ENCODE results near the gene EHHADH. TPM values are rescaled to one million over a fixed set of nuclear protein-coding genes. Genes with fewer than 3 reads are reported as not detected.

The EHHADH gene
- total RNA-seq, 2 experiments from 2014 or later = 1.9 to 3.2 TPM

- Mint-ChIP-seq H3K9me3 (no peaks in the 10 kb centered on the region), H3K36me3 (no peaks in the 10 kb centered on the region), H3K27ac (no peak overlapping the region), H3K4me3 (no peak overlapping the region), H3K4me1 (ENCODE audit: low read depth) (peaks cover 6% of the 10 kb centered on the region), H3K27me3 (peaks cover 23% of the 10 kb centered on the region)
- CTCF ChIA-PET = interaction anchor here (0.7 to 1.5 kb wide), 3 partner anchors 25 to 129 kb away, joined by 3 to 6 read pairs (median 4); no protein-coding TSS in a partner anchor
- DNase-seq = no peak
- POLR2A ChIA-PET = no interaction called here
- intact Hi-C loops (cut with micrococcal nuclease) = no loop called here
Measured at GRCh38 chr3:185151101-185151963, 102.5 kb downstream of the EHHADH start.

GRCh38 chr3:185150561-185150960 is 103.3 kb downstream of the EHHADH start:
- peaks cover 6% of the 10 kb centered on the region for H3K4me1 Mint-ChIP-seq (ENCODE audit: low read depth)
- no peaks in the 10 kb centered on the region for H3K9me3 Mint-ChIP-seq
- intact Hi-C loops (cut with micrococcal nuclease) = no loop called here
- H3K27me3 Mint-ChIP-seq = peaks cover 23% of the 10 kb centered on the region
- H3K4me3 Mint-ChIP-seq = no peak overlapping the region
- POLR2A ChIA-PET = interaction anchor here (0.7 kb wide), 1 partner anchor 194 kb away, joined by 4 read pairs; no protein-coding TSS in a partner anchor
- no peak for DNase-seq
- H3K27ac Mint-ChIP-seq = no peak overlapping the region
- no peaks in the 10 kb centered on the region for H3K36me3 Mint-ChIP-seq
- CTCF ChIA-PET = interaction anchor here (0.7 to 0.9 kb wide), 2 partner anchors 26 to 128 kb away, joined by 3 to 4 read pairs; no protein-coding TSS in a partner anchor

- no peak for DNase-seq
- H3K27me3 Mint-ChIP-seq = peaks cover 23% of the 10 kb centered on the region
- H3K27ac Mint-ChIP-seq = no peak overlapping the region
- POLR2A ChIA-PET = no interaction called here
- no peak overlapping the region for H3K4me3 Mint-ChIP-seq
- peaks cover 6% of the 10 kb centered on the region for H3K4me1 Mint-ChIP-seq (ENCODE audit: low read depth)
- no peaks in the 10 kb centered on the region for H3K9me3 Mint-ChIP-seq
- CTCF ChIA-PET = interaction anchor here (0.6 kb wide), 1 partner anchor 589 kb away, joined by 3 read pairs; no protein-coding TSS in a partner anchor
- intact Hi-C loops (cut with micrococcal nuclease) = no loop called here
- H3K36me3 Mint-ChIP-seq = no peaks in the 10 kb centered on the region
Measured at GRCh38 chr3:185149591-185149990, 104.3 kb downstream of the EHHADH start.

GRCh38 chr3:185145511-185145910 is 108.3 kb downstream of the EHHADH start:
- Mint-ChIP-seq H3K4me3 (no peak overlapping the region), H3K4me1 (ENCODE audit: low read depth) (no peaks in the 10 kb centered on the region), H3K9me3 (no peaks in the 10 kb centered on the region), H3K27me3 (peaks cover 8% of the 10 kb centered on the region), H3K36me3 (no peaks in the 10 kb centered on the region), H3K27ac (no peak overlapping the region)
- ChIA-PET POLR2A (no interaction called here), CTCF (no interaction called here)
- no peak for DNase-seq
- intact Hi-C loops (cut with micrococcal nuclease) = no loop called here

GRCh38 chr3:185144784-185145183 is 109.1 kb downstream of the EHHADH start:
- intact Hi-C loops (cut with micrococcal nuclease) = no loop called here
- no peaks in the 10 kb centered on the region for H3K36me3 Mint-ChIP-seq
- H3K27me3 Mint-ChIP-seq = peaks cover 4% of the 10 kb centered on the region
- H3K9me3 Mint-ChIP-seq = no peaks in the 10 kb centered on the region
- POLR2A ChIA-PET = no interaction called here
- DNase-seq = no peak
- CTCF ChIA-PET = no interaction called here
- no peaks in the 10 kb centered on the region for H3K4me1 Mint-ChIP-seq (ENCODE audit: low read depth)
- no peak overlapping the region for H3K27ac Mint-ChIP-seq
- no peak overlapping the region for H3K4me3 Mint-ChIP-seq

Small RNA genes lying within 50 kb of the gene (microRNA-seq; reads per million reads assigned to microRNA genes)
- not detected for gene MIR5588 (ENCODE audit: borderline microRNAs expressed, borderline number of aligned reads, borderline replicate concordance)

Other genes with a start within 250 kb of the EHHADH start
- gene C3orf70, start 101.0 kb downstream of the EHHADH start, total RNA-seq = not detected
- gene MAP3K13, start 109.1 kb upstream of the EHHADH start, total RNA-seq = 10 to 100 TPM; 10.6 to 12.4 TPM
- gene TMEM41A, start 245.0 kb upstream of the EHHADH start, total RNA-seq = 10 to 100 TPM; 16.2 to 16.8 TPM